IMR-90 (cell line): ENCODE results near the gene B3GAT1. TPM values are rescaled to one million over a fixed set of nuclear protein-coding genes. Genes with fewer than 3 reads are reported as not detected.

Source experiments
- ATAC-seq: fragments of 200-7000 bp; cut with Tn5 transposase; 2 replicates; pipeline ENCODE4 v1.9.1; 2020; ENCODE audit warnings: low read depth, mild to moderate bottlenecking, moderate library complexity
- BruUV-seq: library from RNA; stranded (reverse); fragments of 400-500 nt; replicated peaks from 2 replicates; lab custom pipeline; 2021; lab: Mats Ljungman, UMichigan
- CTCF ChIA-PET: fragments of 300-600 bp; formaldehyde crosslinking; extraction: SDS; loops from one replicate; lab custom pipeline; 2021; ENCODE audit warnings: antibody characterized with exemption; lab: Yijun Ruan, JAX
- POLR2A ChIA-PET: fragments of 300-600 bp; sonication (Branson Sonifier 250); formaldehyde crosslinking; loops from one replicate; lab custom pipeline; 2022; ENCODE audit warnings: antibody characterized with exemption; ENCODE audit not compliant: unreplicated experiment; lab: Charles Lee
- DNase-seq: peaks from one replicate; pipeline ENCODE4 v3.0.0; 2013
- H2AFZ ChIP-seq: replicated peaks from 2 replicates; pipeline ENCODE3; 2013; ENCODE audit warnings: low read length, mild to moderate bottlenecking; ENCODE audit not compliant: poor library complexity
- H2AK5ac ChIP-seq: 2 replicates; pipeline ENCODE4 v1.6.1; 2013; ENCODE audit warnings: low read depth, low read length, inconsistent platforms
- H2AK9ac ChIP-seq: replicated peaks from 2 replicates; pipeline ENCODE3; 2013; ENCODE audit warnings: mild to moderate bottlenecking, low read depth, low read length, moderate library complexity; ENCODE audit not compliant: poor library complexity
- H2BK120ac ChIP-seq: 2 replicates; pipeline ENCODE4 v1.6.1; 2013; ENCODE audit warnings: low read depth, low read length, inconsistent platforms
- H2BK15ac ChIP-seq: 3 replicates; pipeline ENCODE4 v1.6.1; 2013; ENCODE audit warnings: low read depth, low read length, inconsistent platforms
- H2BK20ac ChIP-seq: 2 replicates; pipeline ENCODE4 v1.6.1; 2013; ENCODE audit warnings: low read depth, mild to moderate bottlenecking, inconsistent platforms, low read length, moderate library complexity
- H2BK5ac ChIP-seq: 2 replicates; pipeline ENCODE4 v1.6.1; 2013; ENCODE audit warnings: mild to moderate bottlenecking, low read depth, low read length, inconsistent platforms; ENCODE audit not compliant: poor library complexity, severe bottlenecking
- H3K14ac ChIP-seq: replicated peaks from 2 replicates; pipeline ENCODE4 v1.6.1; 2013; ENCODE audit warnings: low read depth, low read length, inconsistent platforms
- H3K18ac ChIP-seq: 2 replicates; pipeline ENCODE4 v1.6.1; 2013; ENCODE audit warnings: low read depth, low read length, control low read depth
- H3K23ac ChIP-seq: 2 replicates; pipeline ENCODE4 v1.6.1; 2013; ENCODE audit warnings: low read depth, low read length, inconsistent platforms
- H3K27ac ChIP-seq: 2 replicates; pipeline ENCODE4 v1.5.1; 2013; ENCODE audit warnings: mild to moderate bottlenecking, control low read depth, low read length; ENCODE audit not compliant: insufficient read depth
- H3K27me3 ChIP-seq: 2 replicates; pipeline ENCODE4 v1.6.1; 2013; ENCODE audit warnings: low read length; ENCODE audit not compliant: control insufficient read depth, insufficient read depth
- H3K36me3 ChIP-seq: 2 replicates; pipeline ENCODE4 v1.6.1; 2013; ENCODE audit warnings: low read length, mixed read lengths; ENCODE audit not compliant: control insufficient read depth, insufficient read depth
- H3K4ac ChIP-seq: 2 replicates; pipeline ENCODE4 v1.6.1; 2013; ENCODE audit warnings: low read depth, low read length, inconsistent platforms
- H3K4me1 ChIP-seq: 2 replicates; pipeline ENCODE4 v1.6.1; 2013; ENCODE audit warnings: low read length, mixed read lengths; ENCODE audit not compliant: control insufficient read depth, insufficient read depth
- H3K4me2 ChIP-seq: 2 replicates; pipeline ENCODE4 v1.6.1; 2013; ENCODE audit warnings: low read depth, mild to moderate bottlenecking, control low read depth, low read length, moderate library complexity
- H3K4me3 ChIP-seq: 2 replicates; pipeline ENCODE4 v1.5.1; 2013; ENCODE audit warnings: low read depth, mild to moderate bottlenecking, control low read depth, low read length, moderate library complexity; ENCODE audit not compliant: insufficient read depth
- H3K56ac ChIP-seq: 2 replicates; pipeline ENCODE4 v1.6.1; 2013; ENCODE audit warnings: low read length, inconsistent platforms; ENCODE audit not compliant: insufficient read depth; ENCODE audit errors: extremely low read depth
- H3K79me1 ChIP-seq, 2 experiments: 2 replicates each; pipeline ENCODE4 v1.6.1; 2013; ENCODE audit warnings: low read length in 2 of 2, inconsistent platforms in 1 of 2, low read depth in 1 of 2
- H3K9ac ChIP-seq: 2 replicates; pipeline ENCODE4 v1.6.1; 2013; ENCODE audit warnings: low read depth, low read length, control low read depth
- H3K9me1 ChIP-seq: 2 replicates; pipeline ENCODE4 v1.6.1; 2013; ENCODE audit warnings: low read length, inconsistent platforms; ENCODE audit not compliant: insufficient read depth
- H3K9me3 ChIP-seq: 2 replicates; pipeline ENCODE4 v1.6.1; 2013; ENCODE audit warnings: low read length; ENCODE audit not compliant: control insufficient read depth, insufficient read depth
- H4K20me1 ChIP-seq: 2 replicates; pipeline ENCODE4 v1.6.1; 2013; ENCODE audit warnings: low read length, inconsistent platforms; ENCODE audit not compliant: insufficient read depth
- H4K5ac ChIP-seq: 2 replicates; pipeline ENCODE4 v1.6.1; 2013; ENCODE audit warnings: mild to moderate bottlenecking, low read depth, low read length, control low read depth
- H4K8ac ChIP-seq, 2 experiments: 2 replicates each; pipeline ENCODE4 v1.6.1; 2013; ENCODE audit warnings: low read depth in 2 of 2, low read length in 2 of 2, control low read depth in 1 of 2, inconsistent platforms in 1 of 2
- H4K91ac ChIP-seq: 2 replicates; pipeline ENCODE4 v1.6.1; 2013; ENCODE audit warnings: low read depth, low read length, inconsistent platforms; ENCODE audit not compliant: insufficient read depth
- BHLHE40 ChIP-seq: fragments of 150-350 bp; IDR thresholded peaks from 2 replicates; pipeline ENCODE4 v1.6.1; 2016; ENCODE audit warnings: mild to moderate bottlenecking, low read depth, low read length
- CEBPB ChIP-seq: IDR thresholded peaks from 2 replicates; pipeline ENCODE4 v1.6.1; 2012; ENCODE audit warnings: low read depth, low read length, improper control_type of control experiment
- CHD1 ChIP-seq: IDR thresholded peaks from 2 replicates; pipeline ENCODE4 v1.6.1; 2012; ENCODE audit warnings: low read depth, low read length, improper control_type of control experiment
- FOS ChIP-seq: fragments of 150-350 bp; IDR thresholded peaks from 2 replicates; pipeline ENCODE4 v1.6.1; 2016; ENCODE audit warnings: low read depth, low read length
- MAFK ChIP-seq: IDR thresholded peaks from 2 replicates; pipeline ENCODE4 v1.6.1; 2012; ENCODE audit warnings: low read depth, low read length, improper control_type of control experiment
- MAZ ChIP-seq: IDR thresholded peaks from 2 replicates; pipeline ENCODE4 v1.6.1; 2012; ENCODE audit warnings: low read depth, mild to moderate bottlenecking, low read length, improper control_type of control experiment, moderate library complexity, borderline replicate concordance
- NFE2L2 ChIP-seq: fragments of 150-350 bp; IDR thresholded peaks from 2 replicates; pipeline ENCODE4 v1.6.1; 2016; ENCODE audit warnings: low read depth, mild to moderate bottlenecking, low read length
- POLR2A ChIP-seq: IDR thresholded peaks from 2 replicates; pipeline ENCODE4 v1.6.1; 2012; ENCODE audit warnings: mild to moderate bottlenecking, low read depth, low read length
- RAD21 ChIP-seq: IDR thresholded peaks from 2 replicates; pipeline ENCODE4 v1.6.1; 2012; ENCODE audit warnings: low read length, improper control_type of control experiment
- RCOR1 ChIP-seq: IDR thresholded peaks from 2 replicates; pipeline ENCODE4 v1.6.1; 2012; ENCODE audit warnings: mild to moderate bottlenecking, low read length, improper control_type of control experiment; ENCODE audit not compliant: insufficient replicate concordance
- RFX5 ChIP-seq: IDR thresholded peaks from 2 replicates; pipeline ENCODE4 v1.8.0; 2012; ENCODE audit warnings: low read depth, mild to moderate bottlenecking, low read length, moderate library complexity
- SMC3 ChIP-seq: fragments of 150-350 bp; IDR thresholded peaks from 2 replicates; pipeline ENCODE4 v1.6.1; 2016; ENCODE audit warnings: low read depth, mild to moderate bottlenecking, antibody characterized with exemption, low read length, moderate library complexity
- USF2 ChIP-seq: fragments of 150-350 bp; IDR thresholded peaks from 2 replicates; pipeline ENCODE4 v1.6.1; 2017; ENCODE audit warnings: mild to moderate bottlenecking, antibody characterized with exemption, low read length, low read depth
- WGBS, 2 experiments: methylation state at CpG; one replicate each; pipeline versions ENCODE4 v1.1.5 to v1.1.7; 2013; ENCODE audit warnings: missing lambda C conversion rate in 2 of 2; ENCODE audit not compliant: insufficient read length in 1 of 2; ENCODE audit errors: extremely low coverage in 2 of 2; 5-methylcytosine and 5-hydroxymethylcytosine counted together
- dilution Hi-C: fragments of 300-500 bp; cut with HindIII; formaldehyde crosslinking; loops from one replicate; pipeline ENCODE4 v1.14.3; 2018; ENCODE audit warnings: low sequenced_read_pairs; ENCODE audit not compliant: unreplicated experiment
- in situ Hi-C: fragments of 300-500 bp; cut with MboI; formaldehyde crosslinking; loops from 3 replicates; pipeline ENCODE4 v1.14.3; 2019; ENCODE audit warnings: low sequenced_read_pairs, inconsistent platforms, mixed read lengths
- intact Hi-C: fragments of 100-400 bp; cut with micrococcal nuclease; formaldehyde crosslinking; loops from 2 replicates; pipeline ENCODE4 v1.10.0; 2022
- polyA plus RNA-seq, 3 experiments: library from polyadenylated mRNA; depleted of rRNA; stranded (reverse); fragments of >200 nt; gene quantifications; 2 replicates each; pipeline ENCODE4 v1.2.3, GENCODE V29; 2012; ENCODE audit warnings: low replicate concordance in 1 of 3
- total RNA-seq: library from RNA; depleted of rRNA; stranded (reverse); fragments of >200 nt; gene quantifications from 2 replicates; pipeline ENCODE4 v1.2.3, GENCODE V29; 2012
- TF ChIP-seq, protein P1 (sequence below): fragments of 150-350 bp; IDR thresholded peaks from 2 replicates; pipeline ENCODE4 v1.6.1; 2016; ENCODE audit warnings: low read depth, mild to moderate bottlenecking, low read length, moderate library complexity, borderline replicate concordance

Gene B3GAT1
- total and polyA plus RNA-seq, 2 of the 4 experiments (the other 2 are of a cell fraction) = not detected

DNA sequence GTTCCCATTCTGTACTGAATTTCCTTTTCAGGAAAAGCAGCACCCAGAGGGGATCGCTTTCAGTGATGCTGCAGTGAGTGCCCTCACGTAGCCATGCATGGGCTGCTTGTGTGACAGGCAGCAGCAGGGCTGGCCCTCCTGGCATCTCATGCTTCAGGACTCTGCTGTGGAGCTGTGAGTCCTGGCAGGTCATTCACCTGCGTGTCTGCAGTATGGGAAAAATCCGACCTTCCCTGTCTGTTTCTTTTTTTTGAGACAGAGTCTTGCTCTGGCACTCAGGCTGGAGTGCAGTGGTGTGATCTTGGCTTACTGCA lies 66.8 kb downstream of the B3GAT1 start:
- Histone ChIP-seq H3K4me3 (no peak overlapping the region), H3K27me3 (no peaks in the 10 kb centered on the region), H2AK9ac (no peak overlapping the region), H3K4me2 (no peak overlapping the region), H3K9me1 (no peaks in the 10 kb centered on the region), H3K9me3 (peaks cover 15% of the 10 kb centered on the region), H3K79me1 (no peaks in the 10 kb centered on the region), H3K23ac (no peak overlapping the region), H3K18ac (no peak overlapping the region), H3K9ac (no peak overlapping the region), H4K8ac (no peak overlapping the region), H3K36me3 (no peaks in the 10 kb centered on the region), H4K20me1 (no peaks in the 10 kb centered on the region), H2BK120ac (no peak overlapping the region), H3K4me1 (no peaks in the 10 kb centered on the region), H4K5ac (no peak overlapping the region), H2AK5ac (no peak overlapping the region), H2BK5ac (no peak overlapping the region), H3K4ac (no peak overlapping the region), H2BK20ac (no peak overlapping the region), H2AFZ (no peak overlapping the region), H3K56ac (no peak overlapping the region), H3K27ac (no peak overlapping the region), H3K14ac (no peak overlapping the region), H4K91ac (no peak overlapping the region), H2BK15ac (no peak overlapping the region)
- intact Hi-C loops (no loop called here), dilution Hi-C loops (no loop called here), in situ Hi-C loops (no loop called here)
- ChIA-PET CTCF (no interaction called here), POLR2A (no interaction called here)
- DNase-seq (no peak), ATAC-seq (no peak)
- BruUV-seq = no TSS peak
- WGBS, 2 experiments = no CpG with 5 or more reads among the region's 4 CpGs
- TF ChIP-seq RCOR1 (no peak), RAD21 (no peak), CEBPB (no peak), CHD1 (no peak), POLR2A (no peak), NFE2L2 (no peak), MAFK (no peak), USF2 (no peak), MAZ (no peak), SMC3 (no peak), RFX5 (no peak), FOS (no peak), BHLHE40 (no peak)
- TF ChIP-seq, protein P1, sequence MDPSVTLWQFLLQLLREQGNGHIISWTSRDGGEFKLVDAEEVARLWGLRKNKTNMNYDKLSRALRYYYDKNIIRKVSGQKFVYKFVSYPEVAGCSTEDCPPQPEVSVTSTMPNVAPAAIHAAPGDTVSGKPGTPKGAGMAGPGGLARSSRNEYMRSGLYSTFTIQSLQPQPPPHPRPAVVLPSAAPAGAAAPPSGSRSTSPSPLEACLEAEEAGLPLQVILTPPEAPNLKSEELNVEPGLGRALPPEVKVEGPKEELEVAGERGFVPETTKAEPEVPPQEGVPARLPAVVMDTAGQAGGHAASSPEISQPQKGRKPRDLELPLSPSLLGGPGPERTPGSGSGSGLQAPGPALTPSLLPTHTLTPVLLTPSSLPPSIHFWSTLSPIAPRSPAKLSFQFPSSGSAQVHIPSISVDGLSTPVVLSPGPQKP = no peak
